ENCODE data around the gene C5orf47. TPM values are rescaled to one million over a fixed set of nuclear protein-coding genes. Genes with fewer than 3 reads are reported as not detected.
A peak's percentile ranks its signal among the peaks of the same experiment; 100 is the strongest.

C5orf47 gene
- total RNA-seq, 1 experiment from 2014 or later: not detected

DNA sequence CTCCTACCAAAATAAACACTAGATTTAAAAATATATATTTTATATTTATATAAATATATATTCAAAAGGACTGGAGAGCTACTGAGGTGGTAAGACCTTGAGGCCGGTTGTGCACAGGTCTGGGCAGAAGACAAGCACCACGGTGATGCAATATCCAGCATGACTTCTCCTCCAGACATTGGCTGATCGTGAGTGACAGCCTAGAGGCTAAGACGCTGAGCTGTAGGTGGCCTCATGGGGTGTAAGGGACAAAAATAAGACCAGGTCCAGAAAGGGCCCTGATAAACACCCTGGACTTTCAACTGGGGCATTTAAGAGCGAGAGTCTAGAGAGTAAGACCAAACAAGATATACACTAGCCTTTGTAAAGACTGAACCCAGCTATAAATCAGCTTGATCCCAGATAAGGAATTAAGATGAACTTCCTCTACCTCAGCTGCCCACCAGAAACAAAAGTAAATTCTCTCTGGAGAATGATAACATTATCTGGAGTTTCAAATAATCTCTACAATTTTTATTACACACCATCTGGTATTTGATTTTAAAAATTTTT, 14.2 kb upstream of the C5orf47 start:
- no TSS peak for BruUV-seq (replicated peaks)
- Histone ChIP-seq H3K36me3 (ENCODE audit: insufficient read depth, low read length, poor library complexity, severe bottlenecking) (no peaks in the 10 kb centered on the region), H3K27me3 (replicated peaks; ENCODE audit: insufficient read depth, low read depth, low read length, poor library complexity) (no peaks in the 10 kb centered on the region), H3K4me1 (ENCODE audit: insufficient read depth, low read length, poor library complexity, severe bottlenecking) (no peaks in the 10 kb centered on the region), H3K4me3 (ENCODE audit: low read depth, low read length, poor library complexity, severe bottlenecking) (no peak overlapping the region), H3K9me3 (ENCODE audit: low read depth, low read length, poor library complexity, severe bottlenecking) (no peaks in the 10 kb centered on the region), H3K27ac (ENCODE audit: low read depth, low read length, poor library complexity, severe bottlenecking) (no peak overlapping the region)
- ChIA-PET POLR2A (ENCODE audit: low non-redundant PET) (no interaction called here), CTCF (no interaction called here)
- intact Hi-C loops (cut with micrococcal nuclease; ENCODE audit: unreplicated experiment): no loop called here
- no peak for DNase-seq (ENCODE audit: low spot score)
- TF ChIP-seq, protein P1, sequence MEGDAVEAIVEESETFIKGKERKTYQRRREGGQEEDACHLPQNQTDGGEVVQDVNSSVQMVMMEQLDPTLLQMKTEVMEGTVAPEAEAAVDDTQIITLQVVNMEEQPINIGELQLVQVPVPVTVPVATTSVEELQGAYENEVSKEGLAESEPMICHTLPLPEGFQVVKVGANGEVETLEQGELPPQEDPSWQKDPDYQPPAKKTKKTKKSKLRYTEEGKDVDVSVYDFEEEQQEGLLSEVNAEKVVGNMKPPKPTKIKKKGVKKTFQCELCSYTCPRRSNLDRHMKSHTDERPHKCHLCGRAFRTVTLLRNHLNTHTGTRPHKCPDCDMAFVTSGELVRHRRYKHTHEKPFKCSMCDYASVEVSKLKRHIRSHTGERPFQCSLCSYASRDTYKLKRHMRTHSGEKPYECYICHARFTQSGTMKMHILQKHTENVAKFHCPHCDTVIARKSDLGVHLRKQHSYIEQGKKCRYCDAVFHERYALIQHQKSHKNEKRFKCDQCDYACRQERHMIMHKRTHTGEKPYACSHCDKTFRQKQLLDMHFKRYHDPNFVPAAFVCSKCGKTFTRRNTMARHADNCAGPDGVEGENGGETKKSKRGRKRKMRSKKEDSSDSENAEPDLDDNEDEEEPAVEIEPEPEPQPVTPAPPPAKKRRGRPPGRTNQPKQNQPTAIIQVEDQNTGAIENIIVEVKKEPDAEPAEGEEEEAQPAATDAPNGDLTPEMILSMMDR (conservative IDR thresholded peaks at IDR 0.05; ENCODE audit: low read depth, low read length): no peak
- no peak for TF ChIP-seq EZH2 (IDR thresholded peaks at IDR 0.05; ENCODE audit: borderline replicate concordance, low read depth, low read length, poor library complexity, severe bottlenecking)

DNA sequence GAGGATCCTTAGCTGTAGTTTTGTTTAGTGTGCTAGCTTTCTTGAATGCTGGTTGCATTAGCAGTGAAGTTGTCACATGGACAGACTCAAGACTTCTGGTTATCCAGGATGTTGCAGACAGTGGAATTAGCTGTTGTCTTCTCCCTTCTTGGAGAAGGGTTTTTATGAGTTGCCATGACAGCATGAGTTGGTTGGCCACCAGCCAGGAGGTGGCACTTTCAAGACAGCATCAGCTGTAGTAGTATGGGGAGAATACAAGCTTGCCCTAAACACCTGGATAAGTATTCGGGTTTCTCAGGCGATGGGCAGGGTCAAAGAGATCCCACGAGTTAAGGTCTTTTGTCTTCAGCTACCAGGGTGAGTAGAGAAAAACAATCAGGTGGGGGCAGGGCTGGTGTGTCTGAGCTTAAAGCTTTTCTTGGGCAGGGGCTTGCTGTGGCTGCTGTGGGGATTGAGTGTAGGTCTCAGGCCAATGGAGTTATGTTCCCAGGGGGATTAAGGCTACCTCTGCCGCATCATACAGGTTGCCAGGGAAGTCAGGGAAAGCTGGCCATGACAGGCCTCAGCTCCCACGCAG, 7.7 kb upstream of the C5orf47 start:
- no peak for TF ChIP-seq EZH2 (IDR thresholded peaks at IDR 0.05; ENCODE audit: borderline replicate concordance, low read depth, low read length, poor library complexity, severe bottlenecking)
- TF ChIP-seq, protein P1 (conservative IDR thresholded peaks at IDR 0.05; ENCODE audit: low read depth, low read length): no peak
- H3K36me3 ChIP-seq (ENCODE audit: insufficient read depth, low read length, poor library complexity, severe bottlenecking): no peaks in the 10 kb centered on the region
- peaks cover 7% of the 10 kb centered on the region for H3K27me3 ChIP-seq (replicated peaks; ENCODE audit: insufficient read depth, low read depth, low read length, poor library complexity)
- intact Hi-C loops (cut with micrococcal nuclease; ENCODE audit: unreplicated experiment): no loop called here
- BruUV-seq (replicated peaks): no TSS peak
- no peak overlapping the region for H3K27ac ChIP-seq (ENCODE audit: low read depth, low read length, poor library complexity, severe bottlenecking)
- ChIA-PET CTCF (no interaction called here), POLR2A (ENCODE audit: low non-redundant PET) (no interaction called here)
- H3K4me1 ChIP-seq (ENCODE audit: insufficient read depth, low read length, poor library complexity, severe bottlenecking): no peaks in the 10 kb centered on the region
- H3K9me3 ChIP-seq (ENCODE audit: low read depth, low read length, poor library complexity, severe bottlenecking): no peaks in the 10 kb centered on the region
- no peak for DNase-seq (ENCODE audit: low spot score)
- no peak overlapping the region for H3K4me3 ChIP-seq (ENCODE audit: low read depth, low read length, poor library complexity, severe bottlenecking)

DNA sequence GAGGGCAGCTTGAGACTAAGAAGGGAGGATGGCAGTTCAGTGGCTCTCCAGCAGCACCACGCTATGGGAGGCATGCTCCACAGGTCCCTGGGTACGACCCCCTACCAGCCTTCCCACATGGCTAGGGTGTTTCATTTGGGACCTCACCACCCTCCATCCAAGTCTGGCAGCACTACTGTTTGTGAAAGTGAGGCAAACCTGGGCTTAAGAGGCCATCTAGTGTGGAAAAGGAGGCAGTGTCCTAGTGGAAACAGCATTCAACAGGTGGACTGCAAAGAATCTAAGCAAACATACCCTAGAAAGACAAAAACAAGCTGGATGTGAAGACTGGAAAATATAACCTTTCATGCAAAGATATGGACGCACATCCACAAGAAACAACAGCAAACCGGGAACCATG, 4.8 kb upstream of the C5orf47 start:
- H3K27ac ChIP-seq (ENCODE audit: low read depth, low read length, poor library complexity, severe bottlenecking): no peak overlapping the region
- H3K9me3 ChIP-seq (ENCODE audit: low read depth, low read length, poor library complexity, severe bottlenecking): no peaks in the 10 kb centered on the region
- TF ChIP-seq, protein P1 (conservative IDR thresholded peaks at IDR 0.05; ENCODE audit: low read depth, low read length): peak; percentile 26; the same call in 1 of the 2 replicates
- no peak for TF ChIP-seq EZH2 (IDR thresholded peaks at IDR 0.05; ENCODE audit: borderline replicate concordance, low read depth, low read length, poor library complexity, severe bottlenecking)
- BruUV-seq (replicated peaks): no TSS peak
- intact Hi-C loops (cut with micrococcal nuclease; ENCODE audit: unreplicated experiment): no loop called here
- no peak overlapping the region for H3K4me3 ChIP-seq (ENCODE audit: low read depth, low read length, poor library complexity, severe bottlenecking)
- H3K4me1 ChIP-seq (ENCODE audit: insufficient read depth, low read length, poor library complexity, severe bottlenecking): no peaks in the 10 kb centered on the region
- peaks cover 7% of the 10 kb centered on the region for H3K27me3 ChIP-seq (replicated peaks; ENCODE audit: insufficient read depth, low read depth, low read length, poor library complexity)
- no peaks in the 10 kb centered on the region for H3K36me3 ChIP-seq (ENCODE audit: insufficient read depth, low read length, poor library complexity, severe bottlenecking)
- POLR2A ChIA-PET (ENCODE audit: low non-redundant PET): no interaction called here
- CTCF ChIA-PET: no interaction called here
- no peak for DNase-seq (ENCODE audit: low spot score)

Measured in A673 (cell line).